Anterior cingulate cortex (tissue), 58 donors: ENCODE results near the gene LRRC7.

Source experiments
- DNase-seq, 58 donors: peaks; one replicate each; lab custom pipeline; 2025; lab: John Stamatoyannopoulos, UW

The LRRC7 gene

DNA sequence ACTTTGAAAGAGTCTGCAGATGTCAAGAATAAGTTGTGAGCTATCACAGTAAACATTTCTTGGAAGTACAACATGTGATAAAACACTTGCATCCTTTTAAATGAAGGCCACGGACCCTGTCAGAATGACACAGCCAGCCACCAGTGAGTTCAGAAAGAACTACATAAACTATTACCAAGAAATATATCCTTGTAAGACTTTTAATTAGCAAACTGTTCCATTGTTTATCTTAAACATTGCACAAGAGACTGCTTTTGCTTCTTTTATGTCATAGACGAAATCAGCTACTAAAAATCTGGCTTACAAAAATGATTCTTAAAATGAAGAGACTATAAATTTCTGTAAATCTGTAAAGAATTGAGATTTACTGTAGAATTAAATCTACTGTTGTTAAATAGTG is 17.9 kb downstream of the LRRC7 start:
- no peak for DNase-seq

- DNase-seq = no peak
Observed at GRCh38 chr1:69587391-69587790, 19.7 kb downstream of the LRRC7 start.

DNA sequence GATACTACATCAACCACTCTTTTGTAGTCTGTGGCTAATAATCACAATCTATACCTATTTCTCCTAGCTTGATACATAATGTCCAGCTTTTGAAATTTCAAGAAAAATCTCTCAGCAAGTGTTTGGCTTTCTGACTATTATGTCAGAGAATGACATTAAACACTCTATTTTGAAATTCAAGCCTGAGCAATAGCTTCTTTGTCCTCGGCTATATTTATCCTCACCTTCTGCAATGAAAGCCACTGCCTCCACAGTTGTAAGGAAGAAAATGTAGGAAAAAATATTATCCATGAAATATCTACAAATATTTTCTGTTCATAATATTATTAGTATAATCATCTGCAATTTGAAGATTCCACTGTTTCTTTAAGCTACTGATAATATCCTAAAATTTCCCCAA is 22.1 kb downstream of the LRRC7 start:
- DNase-seq = no peak

GRCh38 chr1:69592341-69592740 is 24.6 kb downstream of the LRRC7 start:
- DNase-seq = no peak

- DNase-seq = no peak
Observed at GRCh38 chr1:69595486-69595885, 27.8 kb downstream of the LRRC7 start.

DNA sequence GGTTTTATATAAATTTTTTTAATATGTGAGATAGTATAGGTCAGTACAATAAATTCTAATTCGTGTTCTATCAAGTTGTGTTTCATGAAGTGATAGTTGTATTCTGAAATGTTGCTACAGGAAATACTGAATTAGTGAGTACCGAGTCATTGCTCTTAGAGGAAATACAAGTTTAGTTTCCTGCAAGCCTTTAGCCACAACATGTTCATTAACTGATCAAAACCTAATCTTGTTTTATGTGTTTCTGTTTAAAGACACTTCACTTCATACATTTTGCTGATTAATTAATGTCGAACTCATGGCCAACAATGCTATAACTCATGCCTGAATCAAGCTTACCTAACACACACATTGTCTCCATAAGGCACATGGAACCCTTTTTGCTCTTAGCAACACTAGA is 43.6 kb downstream of the LRRC7 start:
- DNase-seq = no peak

GRCh38 chr1:69613414-69613813 is 45.7 kb downstream of the LRRC7 start:
- DNase-seq = no peak

- no peak for DNase-seq
Observed at GRCh38 chr1:69638673-69639072, 71.0 kb downstream of the LRRC7 start.

DNA sequence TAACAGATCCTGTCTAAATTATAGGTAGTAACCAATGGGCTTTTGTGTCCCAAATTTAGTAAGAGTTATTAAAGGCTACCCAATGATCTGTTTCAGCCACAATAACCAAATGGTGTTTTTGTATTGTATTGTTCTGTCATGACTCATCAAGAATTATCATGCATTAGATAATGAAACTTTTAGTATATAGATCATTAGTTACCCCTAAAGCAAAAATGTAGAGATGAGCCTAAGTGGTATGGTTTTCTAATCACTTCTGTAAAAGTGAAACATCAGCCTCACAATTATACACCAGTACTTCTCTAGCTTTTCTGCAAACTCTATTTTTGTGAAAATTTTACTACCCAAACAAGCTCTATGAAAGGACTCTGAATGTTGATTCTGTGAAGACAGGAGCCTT is 71.4 kb downstream of the LRRC7 start:
- no peak for DNase-seq

DNA sequence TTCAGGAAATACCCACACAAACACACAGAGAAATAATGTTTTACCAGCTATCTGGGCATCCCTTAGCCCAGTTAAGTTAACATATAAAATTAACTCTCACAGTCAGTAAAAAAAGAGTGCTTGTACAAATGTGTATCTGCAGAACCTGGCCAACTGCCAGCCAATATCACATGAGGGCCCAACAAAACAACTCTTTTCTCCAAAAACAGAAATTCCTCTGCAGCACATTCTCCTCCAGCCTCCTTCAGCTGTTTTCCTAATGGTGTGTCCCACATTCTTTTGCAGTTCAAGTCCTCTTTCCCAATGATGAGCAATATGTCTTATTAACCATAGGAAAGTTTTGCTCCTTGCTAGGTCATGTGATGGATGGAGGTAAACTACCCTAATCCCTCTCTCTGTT is 75.5 kb downstream of the LRRC7 start:
- DNase-seq = peak in 1 of 58 donors; percentile 60

GRCh38 chr1:69645477-69645876 is 77.8 kb downstream of the LRRC7 start:
- DNase-seq = no peak

DNA sequence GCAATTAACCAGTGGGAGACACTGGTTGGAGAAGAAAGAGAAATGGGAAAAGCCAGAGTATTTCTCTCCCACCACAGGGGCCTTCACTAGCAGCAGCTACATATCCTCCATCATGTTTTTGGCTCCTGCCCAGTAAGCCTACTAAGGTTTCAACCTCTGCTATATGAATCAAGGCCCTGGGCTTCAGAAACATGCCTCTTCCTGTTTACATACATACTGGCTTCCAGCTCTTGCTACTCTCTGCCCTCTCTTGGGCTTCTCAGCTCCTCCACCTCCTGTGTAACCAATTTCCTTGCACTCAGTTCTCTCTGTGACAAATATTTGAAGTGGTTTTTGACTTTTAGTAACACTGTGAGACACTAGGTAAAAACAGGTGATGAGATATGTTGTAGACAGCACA is 80.8 kb downstream of the LRRC7 start:
- DNase-seq = no peak

DNA sequence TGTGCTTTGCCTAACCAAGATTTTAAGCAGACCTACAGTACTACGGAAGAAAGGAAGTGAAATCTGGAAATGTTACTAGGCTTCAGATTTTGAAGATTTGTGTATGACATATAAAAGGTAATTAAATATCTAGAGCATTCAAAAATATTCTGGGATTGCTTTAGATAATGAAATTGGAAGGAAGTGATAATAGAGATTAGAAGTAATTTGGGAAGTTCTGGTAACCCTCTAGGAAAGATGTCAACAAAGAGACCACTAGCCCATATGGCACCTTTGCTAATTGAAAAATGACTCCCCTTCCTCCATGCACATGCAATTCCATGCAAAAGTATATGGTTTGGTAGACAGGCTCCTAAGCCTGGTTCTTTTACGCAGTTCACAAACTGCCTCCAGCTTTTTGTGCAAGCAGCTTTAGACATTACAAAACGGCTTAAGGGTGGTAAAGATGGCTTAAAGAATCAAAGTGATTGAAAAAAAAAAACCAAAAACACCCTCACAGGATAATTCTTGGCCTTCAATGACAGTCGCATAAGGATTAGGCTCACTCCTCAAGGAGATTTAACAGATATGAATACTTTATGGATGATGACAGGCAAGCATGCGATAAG is 81.8 kb downstream of the LRRC7 start:
- no peak for DNase-seq

GRCh38 chr1:69650779-69651178 is 83.1 kb downstream of the LRRC7 start:
- no peak for DNase-seq

GRCh38 chr1:69651656-69652055 is 83.9 kb downstream of the LRRC7 start:
- DNase-seq = no peak

DNA sequence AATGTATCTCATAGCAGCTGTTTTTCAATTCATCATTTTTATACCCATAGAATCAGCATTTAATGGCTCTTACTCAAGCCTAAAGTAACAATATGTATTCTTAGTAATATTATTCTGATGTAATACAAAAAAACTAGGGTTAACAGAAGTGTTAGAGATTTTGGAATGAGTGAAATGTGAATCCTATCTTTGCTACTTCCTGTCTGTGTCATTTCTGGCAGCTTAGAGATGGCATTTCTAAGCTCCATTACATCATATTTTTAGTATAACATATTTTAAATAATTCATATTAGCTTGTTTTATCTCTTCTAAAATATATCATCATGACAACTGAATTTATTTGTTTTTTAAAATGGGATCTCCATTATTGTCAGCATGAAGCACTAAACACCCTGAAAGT is 90.2 kb downstream of the LRRC7 start:
- DNase-seq = no peak

DNA sequence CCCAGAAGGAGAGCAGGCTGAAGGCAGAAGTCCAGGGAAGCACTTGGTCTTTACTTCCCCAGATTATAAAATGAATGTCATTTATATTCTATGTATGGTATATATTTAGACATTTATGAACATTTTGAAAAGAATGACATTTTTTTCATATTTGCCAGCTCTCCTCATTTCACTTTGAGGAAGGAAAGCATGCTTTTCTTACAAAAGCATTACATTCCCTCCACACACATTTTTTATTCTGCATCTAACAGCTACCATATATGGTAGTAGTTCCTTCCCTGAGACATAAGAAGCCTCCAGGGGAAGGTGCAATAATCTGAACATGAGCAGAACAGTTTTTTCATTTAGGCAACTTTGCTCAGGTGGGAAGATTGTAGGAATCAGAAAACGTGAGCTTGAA is 94.0 kb downstream of the LRRC7 start:
- no peak for DNase-seq

DNA sequence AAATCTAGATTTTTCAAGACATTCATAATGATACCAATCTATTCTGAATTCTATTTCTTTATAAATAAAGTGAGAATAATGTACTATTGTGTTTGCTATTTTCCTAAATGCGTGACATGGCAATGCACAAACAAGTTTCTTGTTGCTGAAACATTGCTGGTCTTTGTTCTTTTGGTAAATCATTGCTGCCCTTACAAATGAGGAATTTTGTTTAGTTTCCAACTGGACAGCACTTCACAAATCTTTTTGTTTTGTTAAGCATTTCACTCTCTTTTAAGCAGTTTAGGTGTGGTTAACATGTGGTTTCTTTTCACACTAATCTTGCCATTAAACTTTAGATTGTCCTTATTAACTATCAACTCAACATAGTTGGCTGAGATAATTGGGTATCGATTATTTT is 94.6 kb downstream of the LRRC7 start:
- DNase-seq = no peak

- DNase-seq = peak in 4 of 58 donors; percentile 7 to 29 (median 16)
Observed at GRCh38 chr1:69671363-69672010, 103.8 kb downstream of the LRRC7 start.

- peak in 1 of 58 donors; percentile 22 for DNase-seq
Observed at GRCh38 chr1:69673321-69673720, 105.6 kb downstream of the LRRC7 start.

- DNase-seq = no peak
Observed at GRCh38 chr1:69679965-69680364, 112.2 kb downstream of the LRRC7 start.

GRCh38 chr1:69686367-69686984 is 118.8 kb downstream of the LRRC7 start:
- no peak for DNase-seq
